ENCODE results near the gene SSBP3.

DNA sequence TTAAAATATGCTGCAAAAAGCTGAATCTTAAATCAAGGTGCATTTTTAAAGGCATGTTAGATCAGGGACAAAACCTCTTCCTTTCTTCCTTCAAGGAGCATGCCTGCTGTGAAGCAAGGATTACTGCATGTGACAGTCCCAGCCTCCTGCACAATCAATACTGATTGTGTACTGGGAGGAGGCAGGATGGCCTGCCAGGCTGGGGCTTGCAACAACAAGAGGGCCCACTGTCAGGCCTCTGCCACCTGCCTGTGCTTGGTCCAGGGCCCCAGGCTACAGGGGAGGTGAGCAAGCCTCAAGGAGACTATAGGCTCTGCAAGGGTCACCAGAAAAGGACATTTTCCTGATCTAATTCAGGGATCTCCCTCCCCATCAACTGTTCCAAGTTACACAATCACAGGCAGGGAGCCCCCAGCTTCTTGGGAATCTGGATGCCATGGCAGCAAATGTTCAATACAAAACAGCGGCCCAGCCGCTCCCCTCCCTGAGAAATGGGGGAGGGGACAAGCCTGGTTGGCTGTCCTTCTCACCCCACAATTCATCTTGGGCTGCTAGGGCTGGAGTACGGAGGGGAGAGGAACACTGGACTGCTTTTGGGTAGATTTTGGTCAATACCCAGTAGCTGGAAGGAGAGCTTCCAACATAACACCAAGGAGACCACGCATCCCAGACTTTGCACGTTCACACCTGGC, 76.7 kb downstream of the SSBP3 start:
- TF ChIP-seq CTCF (conservative IDR thresholded peaks at IDR 0.05; ENCODE audit: low read depth, low read length) (no peak), EZH2phosphoT487 (IDR thresholded peaks at IDR 0.05; ENCODE audit: borderline replicate concordance, low read length) (no peak)
